Measurements from ENCODE around the gene MGME1.

The MGME1 gene

DNA sequence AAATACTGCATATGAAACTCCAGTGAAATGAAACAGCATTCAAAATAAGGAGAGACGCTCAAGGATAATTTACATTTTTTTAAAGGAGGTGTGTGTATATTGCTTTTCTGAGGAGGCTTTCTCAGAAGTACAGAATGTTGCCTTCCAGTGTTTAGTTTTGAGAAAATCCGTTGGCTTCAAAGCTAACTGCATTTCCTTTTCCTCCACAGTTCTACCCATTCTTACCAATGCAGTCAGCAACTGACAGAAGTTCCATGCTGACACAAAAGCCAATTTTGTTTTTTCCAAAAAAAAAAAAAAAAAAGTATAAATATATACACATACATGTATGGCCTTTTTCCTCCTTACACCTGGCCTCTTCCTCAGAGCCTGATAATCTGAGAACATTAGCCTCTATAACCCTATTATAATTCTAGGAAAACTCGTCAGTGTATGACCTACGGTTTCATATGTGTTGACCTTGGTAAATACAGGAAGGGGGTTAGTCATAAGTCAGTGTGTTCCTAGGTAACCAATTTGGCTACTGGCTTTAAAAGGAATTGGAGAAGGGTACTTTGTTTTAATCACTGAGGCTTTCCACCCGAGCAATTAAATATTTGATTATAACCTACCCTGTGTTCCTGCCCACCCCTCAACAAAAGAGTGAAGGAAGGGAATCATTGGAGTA, 24.2 kb downstream of the MGME1 start:
- no peak for DNase-seq (ENCODE audit: low read depth in 2 of 2)

DNA sequence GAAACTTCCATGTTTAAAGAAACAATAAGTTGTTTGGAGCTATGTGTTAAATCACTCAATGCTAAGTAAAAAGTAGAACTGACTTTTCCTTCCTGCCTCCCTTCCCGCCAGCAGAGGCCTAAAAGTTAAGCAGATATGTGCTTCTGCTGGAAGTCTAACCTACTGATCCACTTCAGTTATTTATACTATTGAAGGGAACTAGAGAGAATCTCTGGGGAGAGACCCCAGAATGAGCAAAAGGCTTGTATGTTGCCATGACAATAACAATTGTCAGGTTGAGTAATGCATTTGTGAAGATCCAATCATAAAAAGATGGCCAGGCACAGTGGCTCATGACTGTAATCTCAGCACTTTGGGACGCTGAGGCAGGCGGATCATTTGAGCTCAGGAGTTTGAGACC, 24.7 kb downstream of the MGME1 start:
- no peak for DNase-seq (ENCODE audit: low read depth in 2 of 2)

DNA sequence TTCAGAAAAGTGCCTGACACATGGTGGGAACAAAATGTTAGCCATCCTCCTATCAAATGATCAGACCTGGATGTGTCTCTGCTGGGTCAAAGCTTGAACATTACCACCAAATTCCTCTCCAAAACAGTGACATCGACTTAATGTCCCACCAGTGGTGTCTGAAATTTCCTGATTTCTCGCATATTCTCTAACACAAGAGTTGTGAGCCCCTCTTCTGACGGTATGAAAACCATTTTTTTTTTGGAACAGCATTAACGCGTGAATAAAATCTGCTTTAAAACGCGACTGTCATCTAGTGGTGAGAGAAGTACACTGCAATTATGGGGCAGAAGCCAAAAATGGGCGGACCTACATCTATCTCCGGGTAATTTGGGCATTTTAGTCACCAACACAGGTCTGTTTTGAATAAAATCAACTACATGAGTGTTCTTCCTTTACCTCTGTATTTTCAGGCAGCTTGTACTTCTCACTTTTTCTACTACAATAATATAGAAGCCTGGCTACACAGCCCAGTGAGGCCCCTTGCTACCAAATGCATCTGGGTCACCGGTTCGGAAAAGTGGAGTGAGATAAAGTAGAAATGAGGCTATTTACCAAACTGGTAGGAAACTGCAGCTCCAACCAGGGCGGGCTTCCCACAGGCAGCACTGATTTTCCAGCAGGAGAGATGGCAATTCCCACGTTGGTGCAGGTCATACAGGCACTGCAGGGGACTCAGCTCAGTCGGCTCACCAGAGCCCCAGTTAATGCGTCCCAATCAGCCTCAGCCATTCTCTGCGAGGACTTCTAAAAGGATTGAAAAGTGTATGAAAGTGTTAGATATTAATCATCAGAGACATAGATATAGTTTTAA, 27.4 kb downstream of the MGME1 start:
- DNase-seq (ENCODE audit: low read depth in 2 of 2) = peak in 1 of 2 experiments; percentile 9

- no peak for DNase-seq (ENCODE audit: low read depth in 2 of 2)
Measured at GRCh38 chr20:17998446-17998845, 29.6 kb downstream of the MGME1 start.

DNA sequence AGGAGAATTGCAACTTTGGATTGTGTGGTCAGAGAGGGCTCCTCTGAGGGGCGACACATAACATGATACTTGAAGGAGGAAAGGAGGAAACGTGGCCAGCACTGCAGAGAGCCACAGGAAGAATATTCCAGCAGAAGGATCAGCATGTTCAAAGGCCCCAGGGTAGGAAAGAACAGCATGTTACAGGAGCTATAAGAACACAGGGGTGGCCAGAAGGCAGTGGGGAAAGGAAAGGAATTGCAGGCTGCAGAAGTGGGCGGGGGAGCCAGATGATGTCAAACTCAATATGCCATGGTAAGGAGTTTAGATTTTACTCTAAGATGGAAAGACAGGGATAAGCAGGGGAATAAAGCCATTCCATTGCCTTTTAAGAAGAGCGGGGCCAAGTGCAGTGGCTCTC, 30.7 kb downstream of the MGME1 start:
- no peak for DNase-seq (ENCODE audit: low read depth in 2 of 2)

- DNase-seq (ENCODE audit: low read depth in 2 of 2) = no peak
Measured at GRCh38 chr20:18001131-18001921, 32.5 kb downstream of the MGME1 start.

DNA sequence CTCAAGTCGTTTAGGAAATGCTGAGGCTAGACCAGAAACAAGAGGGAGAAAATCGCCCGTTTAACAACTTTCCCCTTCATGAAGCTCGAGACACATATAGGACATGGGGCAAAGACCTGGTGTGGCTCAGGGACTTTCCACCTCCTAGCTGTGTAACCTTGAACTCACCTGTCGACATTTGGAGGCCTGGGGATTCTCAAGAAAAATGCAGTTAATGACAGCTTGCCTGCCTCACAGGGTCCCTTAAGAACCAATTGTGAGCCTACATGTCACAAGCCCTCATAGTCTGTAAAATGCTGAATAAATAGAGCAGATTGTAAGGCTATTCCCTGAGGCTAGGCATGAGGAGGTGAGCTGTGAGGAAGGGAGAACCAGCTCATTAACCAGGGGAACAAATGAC, 35.1 kb downstream of the MGME1 start:
- no peak for DNase-seq (ENCODE audit: low read depth in 2 of 2)

- DNase-seq (ENCODE audit: low read depth in 2 of 2) = no peak
Measured at GRCh38 chr20:18004384-18005031, 35.7 kb downstream of the MGME1 start.

- DNase-seq (ENCODE audit: low read depth in 2 of 2) = no peak
Measured at GRCh38 chr20:18005170-18005989, 36.6 kb downstream of the MGME1 start.

DNA sequence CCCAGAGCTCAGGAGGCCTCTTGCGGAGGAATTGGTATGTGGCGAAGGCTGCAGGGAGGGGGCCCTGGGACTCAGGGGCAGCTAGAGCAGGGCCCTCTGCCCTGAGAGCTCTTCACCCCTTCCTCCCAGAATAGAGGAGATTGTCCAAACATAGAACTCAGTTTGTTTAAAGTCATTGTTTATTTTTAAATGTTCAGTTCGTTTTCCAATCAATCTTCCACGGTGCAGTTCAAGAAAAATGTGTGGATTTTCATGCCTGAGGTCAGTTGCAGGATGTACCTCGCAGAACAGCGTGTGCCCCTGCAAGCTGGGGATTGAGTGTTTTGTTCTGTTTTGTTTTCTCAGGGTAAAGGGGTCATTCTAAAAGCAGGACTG, 37.2 kb downstream of the MGME1 start:
- no peak for DNase-seq (ENCODE audit: low read depth in 2 of 2)

DNA sequence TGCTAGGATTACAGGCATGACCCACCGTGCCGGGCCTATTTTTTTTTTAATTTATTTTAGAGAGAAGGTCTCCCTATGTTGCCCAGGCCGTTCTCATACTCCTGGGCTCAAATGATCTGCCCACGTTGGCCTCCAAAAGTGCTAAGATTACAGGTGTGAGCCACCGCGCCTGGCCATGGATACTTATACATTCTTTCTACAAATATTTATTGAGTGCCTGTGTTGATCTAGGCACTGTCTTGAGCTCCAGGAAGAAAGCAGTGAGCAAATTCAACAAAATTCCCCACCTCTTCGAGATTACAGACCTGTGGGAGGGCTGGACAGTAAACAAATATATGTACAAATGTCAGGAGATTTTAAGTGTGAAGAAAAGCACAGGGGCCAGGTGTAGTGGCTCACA, 37.9 kb downstream of the MGME1 start:
- no peak for DNase-seq (ENCODE audit: low read depth in 2 of 2)

DNA sequence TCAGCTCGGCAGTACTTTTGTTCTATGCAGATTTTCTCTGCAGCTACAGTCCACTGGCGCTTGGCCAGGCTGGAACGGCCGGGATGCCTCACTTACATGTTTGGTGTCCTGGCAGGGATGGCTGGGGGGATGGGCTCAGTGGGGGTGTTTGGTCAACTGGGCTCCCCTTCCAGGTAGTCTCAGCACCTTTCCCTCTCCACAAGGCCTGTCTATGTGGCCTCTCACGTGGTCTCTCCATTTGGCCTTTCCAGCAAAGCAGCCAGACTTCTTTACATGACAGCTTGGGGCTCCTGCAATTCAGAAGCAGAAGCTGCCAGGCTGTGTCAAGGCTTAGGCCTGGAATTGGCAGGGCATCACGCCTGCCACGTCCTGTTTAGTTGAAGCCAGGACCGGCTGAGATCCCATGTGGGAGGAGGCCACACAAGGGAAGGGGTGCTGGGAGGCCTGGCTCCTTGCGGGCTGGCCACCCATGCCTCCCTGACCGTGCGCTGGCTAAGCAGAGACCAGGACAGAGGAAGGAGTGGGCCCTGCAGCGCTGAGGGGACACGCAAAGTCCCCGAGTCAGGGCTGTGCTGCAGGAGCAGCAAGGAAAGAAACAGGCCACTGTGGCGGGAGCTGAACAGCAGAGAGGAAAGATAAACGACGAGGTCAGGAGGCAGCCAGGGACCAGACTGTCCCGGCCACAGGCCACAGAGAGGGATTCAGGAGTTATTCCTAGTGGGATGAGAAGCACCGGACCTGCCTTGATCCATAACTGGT, 38.9 kb downstream of the MGME1 start:
- DNase-seq (ENCODE audit: low read depth in 2 of 2) = no peak

DNA sequence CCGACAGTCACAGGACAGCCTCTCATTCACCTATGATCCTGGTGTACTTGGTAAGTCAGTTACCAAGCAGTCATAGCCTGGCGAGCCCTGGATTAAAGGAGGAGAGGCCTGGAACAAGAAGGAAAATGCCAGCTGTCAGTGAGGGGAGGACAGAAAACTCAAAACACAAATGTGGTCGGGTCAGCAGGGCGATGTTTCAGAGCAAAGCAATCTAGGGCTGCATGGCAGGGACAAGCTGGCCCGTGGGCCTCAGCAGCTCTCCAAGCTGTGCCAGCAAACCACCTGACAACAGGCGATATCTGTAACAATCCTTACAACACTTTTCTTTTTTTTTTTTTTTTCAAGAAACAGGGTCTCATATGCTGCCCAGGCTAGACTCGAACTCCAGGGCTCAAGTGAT, 40.3 kb downstream of the MGME1 start:
- no peak for DNase-seq (ENCODE audit: low read depth in 2 of 2)

DNA sequence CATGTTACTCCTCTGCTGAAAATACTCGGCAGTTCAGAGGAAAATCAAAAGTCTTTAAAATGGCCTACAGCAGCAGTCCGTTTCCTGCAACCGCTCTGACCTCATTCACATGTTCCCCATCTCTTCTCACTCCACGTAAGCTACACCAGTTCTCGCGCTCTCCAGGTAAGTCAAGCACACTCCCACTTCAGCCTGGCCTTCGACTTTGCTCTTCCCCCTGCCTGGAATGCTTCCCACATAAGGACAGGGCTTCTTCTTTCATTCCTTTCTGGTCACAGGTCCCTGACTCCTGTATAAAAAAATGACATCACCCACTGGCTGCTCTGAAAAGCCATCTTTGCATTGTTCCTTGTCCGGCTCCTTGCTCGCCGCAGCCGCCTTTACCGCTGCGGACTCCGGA, 42.7 kb downstream of the MGME1 start:
- no peak for DNase-seq (ENCODE audit: low read depth in 2 of 2)

- no peak for DNase-seq (ENCODE audit: low read depth in 2 of 2)
Measured at GRCh38 chr20:18011951-18012645, 43.3 kb downstream of the MGME1 start.

- no peak for DNase-seq (ENCODE audit: low read depth in 2 of 2)
Measured at GRCh38 chr20:18012901-18013300, 44.1 kb downstream of the MGME1 start.

DNA sequence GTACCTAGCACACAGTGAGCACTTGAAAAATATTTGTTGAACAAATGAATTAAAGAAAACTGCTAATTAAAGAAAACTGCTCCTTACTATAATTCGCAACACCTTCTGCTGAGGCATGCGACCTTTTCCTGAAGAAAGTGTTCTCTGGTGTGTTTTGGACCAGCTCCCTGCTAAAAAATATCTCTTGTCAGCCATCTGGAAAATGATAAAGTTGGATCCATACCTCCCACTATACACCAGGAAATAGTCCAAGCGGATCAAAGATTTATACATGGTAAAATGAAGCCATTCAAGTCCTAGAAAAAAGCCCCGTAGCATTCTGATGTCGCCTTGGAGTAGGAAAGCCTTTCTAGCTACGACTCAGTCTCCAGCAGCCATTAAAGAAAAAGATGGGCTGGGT, 45.6 kb downstream of the MGME1 start:
- DNase-seq (ENCODE audit: low read depth in 2 of 2) = no peak

DNA sequence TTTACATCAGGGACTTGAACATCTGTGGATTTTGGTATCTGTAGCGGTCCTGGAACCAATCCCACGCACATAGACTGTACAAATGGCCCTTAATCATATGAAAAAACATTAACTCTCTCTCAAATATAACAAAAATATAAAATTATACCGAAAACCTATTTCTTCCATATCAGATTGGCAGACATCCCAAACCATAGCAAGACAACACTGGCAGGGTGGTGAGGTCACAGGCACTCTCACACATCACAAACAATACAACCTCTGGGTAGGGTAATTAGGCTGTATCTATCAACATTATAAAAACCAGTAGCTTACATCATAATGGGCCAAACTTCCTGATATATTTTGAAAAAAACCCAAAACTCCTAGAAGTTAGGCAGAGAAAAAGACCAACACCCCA, 48.0 kb downstream of the MGME1 start:
- DNase-seq (ENCODE audit: low read depth in 2 of 2) = no peak

GRCh38 chr20:18018100-18018499, 49.3 kb downstream of the MGME1 start:
- no peak for DNase-seq (ENCODE audit: low read depth in 2 of 2)

- DNase-seq (ENCODE audit: low read depth in 2 of 2) = no peak
Measured at GRCh38 chr20:18019068-18019467, 50.2 kb downstream of the MGME1 start.

Data from stimulated activated CD4-positive, alpha-beta T cell treated with anti-CD3 and anti-CD28 coated beads, Interleukin-12 subunit alpha, Interleukin-12 subunit beta, amount 100 ng/mL, for 24 hours (primary cell).